Type B pancreatic cell (in vitro differentiated cells): ENCODE results near the gene KDM4D. TPM values are rescaled to one million over a fixed set of nuclear protein-coding genes. Genes with fewer than 3 reads are reported as not detected.

Source experiments
- DNase-seq: peaks from one replicate; pipeline ENCODE4 v3.0.0; 2021; ENCODE audit warnings: mixed read lengths; ENCODE audit not compliant: unreplicated experiment; ENCODE audit errors: extremely low spot score
- H3K27ac Mint-ChIP-seq: 2 replicates; pipeline ENCODE4 v1.8.0; 2021; ENCODE audit warnings: mild to moderate bottlenecking, mixed read lengths
- H3K27me3 Mint-ChIP-seq: 2 replicates; pipeline ENCODE4 v1.8.0; 2021; ENCODE audit warnings: mixed read lengths
- H3K36me3 Mint-ChIP-seq: 2 replicates; pipeline ENCODE4 v1.8.0; 2021; ENCODE audit warnings: mixed read lengths
- H3K4me1 Mint-ChIP-seq: one replicate; pipeline ENCODE4 v1.8.0; 2021; ENCODE audit warnings: mixed read lengths; ENCODE audit not compliant: unreplicated experiment
- H3K4me3 Mint-ChIP-seq: 2 replicates; pipeline ENCODE4 v1.8.0; 2021; ENCODE audit warnings: mild to moderate bottlenecking, mixed read lengths
- H3K9me3 Mint-ChIP-seq: 2 replicates; pipeline ENCODE4 v1.8.0; 2021; ENCODE audit warnings: mixed read lengths
- total RNA-seq: library from RNA; stranded (reverse); gene quantifications from 2 replicates; pipeline ENCODE4 v1.2.1, GENCODE V29; 2021; ENCODE audit warnings: low replicate concordance
- TF ChIP-seq, protein P1 (sequence below): fragments of 200-600 bp; sonication (generic); conservative IDR thresholded peaks from 2 replicates; pipeline ENCODE4 v1.5.0; 2021; ENCODE audit warnings: antibody characterized with exemption, mild to moderate bottlenecking

Gene KDM4D
- total RNA-seq, 1 donor from 2014 or later, result 2.4 TPM

GRCh38 chr11:94959179-94959578 is 14.3 kb upstream of the KDM4D start:
- H3K4me1 Mint-ChIP-seq, result no peaks in the 10 kb centered on the region
- TF ChIP-seq, protein P1, sequence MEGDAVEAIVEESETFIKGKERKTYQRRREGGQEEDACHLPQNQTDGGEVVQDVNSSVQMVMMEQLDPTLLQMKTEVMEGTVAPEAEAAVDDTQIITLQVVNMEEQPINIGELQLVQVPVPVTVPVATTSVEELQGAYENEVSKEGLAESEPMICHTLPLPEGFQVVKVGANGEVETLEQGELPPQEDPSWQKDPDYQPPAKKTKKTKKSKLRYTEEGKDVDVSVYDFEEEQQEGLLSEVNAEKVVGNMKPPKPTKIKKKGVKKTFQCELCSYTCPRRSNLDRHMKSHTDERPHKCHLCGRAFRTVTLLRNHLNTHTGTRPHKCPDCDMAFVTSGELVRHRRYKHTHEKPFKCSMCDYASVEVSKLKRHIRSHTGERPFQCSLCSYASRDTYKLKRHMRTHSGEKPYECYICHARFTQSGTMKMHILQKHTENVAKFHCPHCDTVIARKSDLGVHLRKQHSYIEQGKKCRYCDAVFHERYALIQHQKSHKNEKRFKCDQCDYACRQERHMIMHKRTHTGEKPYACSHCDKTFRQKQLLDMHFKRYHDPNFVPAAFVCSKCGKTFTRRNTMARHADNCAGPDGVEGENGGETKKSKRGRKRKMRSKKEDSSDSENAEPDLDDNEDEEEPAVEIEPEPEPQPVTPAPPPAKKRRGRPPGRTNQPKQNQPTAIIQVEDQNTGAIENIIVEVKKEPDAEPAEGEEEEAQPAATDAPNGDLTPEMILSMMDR, result no peak
- no peaks in the 10 kb centered on the region for H3K27me3 Mint-ChIP-seq
- DNase-seq, result no peak
- peaks cover 17% of the 10 kb centered on the region for H3K36me3 Mint-ChIP-seq
- H3K27ac Mint-ChIP-seq, result no peak overlapping the region
- H3K4me3 Mint-ChIP-seq, result no peak overlapping the region
- H3K9me3 Mint-ChIP-seq, result no peaks in the 10 kb centered on the region

DNA sequence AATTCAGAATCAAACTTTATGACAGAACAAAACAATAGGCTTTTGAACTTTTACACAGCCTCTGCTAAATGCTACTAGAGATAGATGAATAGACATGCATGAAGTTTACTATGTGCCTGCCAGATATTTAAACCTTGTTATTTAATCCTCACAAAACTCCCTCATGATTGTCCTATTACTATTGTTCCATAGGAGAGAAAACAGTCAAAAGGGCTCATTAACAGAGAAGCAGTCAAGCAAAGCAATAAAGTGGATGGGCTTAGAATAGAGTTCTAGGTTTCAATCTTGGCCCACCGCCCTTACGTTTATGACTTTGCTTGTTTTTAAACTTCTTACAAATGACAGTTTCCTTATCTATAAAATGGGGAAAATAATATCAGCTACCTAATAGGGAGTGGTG is 13.0 kb upstream of the KDM4D start:
- Mint-ChIP-seq H3K9me3 (no peaks in the 10 kb centered on the region), H3K4me1 (no peaks in the 10 kb centered on the region), H3K36me3 (peaks cover 23% of the 10 kb centered on the region), H3K27ac (no peak overlapping the region), H3K27me3 (no peaks in the 10 kb centered on the region), H3K4me3 (no peak overlapping the region)
- TF ChIP-seq, protein P1, result no peak
- DNase-seq, result no peak

DNA sequence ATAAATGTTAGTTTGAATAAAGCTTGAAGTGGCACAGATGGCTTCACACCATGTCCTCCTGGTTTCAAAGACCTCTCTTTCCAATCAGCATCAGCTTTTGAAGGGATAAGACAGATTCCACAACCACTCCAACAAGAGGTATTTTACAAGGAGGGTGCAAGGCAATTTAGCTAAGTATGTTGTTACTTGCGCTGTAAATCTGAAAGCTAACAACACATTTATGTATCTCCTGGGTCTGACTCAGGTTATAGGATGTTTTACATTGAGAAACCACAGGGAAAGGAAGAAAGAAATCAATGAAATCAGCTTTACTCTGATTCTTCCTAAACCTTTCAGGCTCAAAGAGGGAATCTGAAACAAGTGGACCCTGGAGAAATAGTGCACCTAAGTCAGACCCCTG is 12.3 kb upstream of the KDM4D start:
- H3K27me3 Mint-ChIP-seq, result no peaks in the 10 kb centered on the region
- no peaks in the 10 kb centered on the region for H3K4me1 Mint-ChIP-seq

GRCh38 chr11:94964934-94965333 is 8.6 kb upstream of the KDM4D start:
- Mint-ChIP-seq H3K4me1 (no peaks in the 10 kb centered on the region), H3K9me3 (no peaks in the 10 kb centered on the region), H3K27ac (no peak overlapping the region), H3K27me3 (no peaks in the 10 kb centered on the region), H3K36me3 (peaks cover 43% of the 10 kb centered on the region), H3K4me3 (no peak overlapping the region)
- TF ChIP-seq, protein P1, result no peak
- no peak for DNase-seq

More for the DNA sequence above, 12.3 kb upstream of the KDM4D start:
- no peak for DNase-seq
- Mint-ChIP-seq H3K27ac (no peak overlapping the region), H3K9me3 (no peaks in the 10 kb centered on the region), H3K36me3 (peaks cover 27% of the 10 kb centered on the region), H3K4me3 (no peak overlapping the region)
- TF ChIP-seq, protein P1, result no peak

DNA sequence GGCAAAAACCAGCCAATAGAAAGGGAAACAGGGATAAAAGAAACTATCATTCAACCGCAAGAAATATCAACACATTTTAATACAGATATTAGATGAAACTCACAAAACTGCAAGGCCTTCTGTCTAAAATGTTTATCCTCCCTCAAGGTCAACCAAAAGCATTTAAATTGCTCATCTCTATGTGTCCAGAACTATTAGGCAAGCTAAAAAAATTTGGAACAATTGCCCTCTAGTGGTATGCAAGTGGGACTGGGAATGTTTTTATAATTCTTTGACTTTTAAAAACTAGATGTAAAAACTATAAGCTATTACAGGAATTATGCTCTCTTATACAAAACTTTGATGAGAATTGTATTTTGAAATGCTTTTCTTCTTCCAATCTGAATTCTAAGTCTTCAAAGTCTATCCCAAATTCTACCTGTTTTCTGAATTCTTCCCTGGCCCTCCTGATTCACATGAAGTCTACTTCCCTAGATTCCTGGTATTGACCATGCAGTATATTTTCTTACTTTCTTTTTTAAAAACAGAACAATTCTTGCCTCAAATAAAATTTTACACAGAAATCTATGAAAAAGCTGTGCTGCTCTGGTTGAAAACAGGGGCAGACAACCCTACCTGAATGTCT is 5.1 kb upstream of the KDM4D start:
- Mint-ChIP-seq H3K4me1 (peaks cover 3% of the 10 kb centered on the region), H3K9me3 (no peaks in the 10 kb centered on the region), H3K4me3 (no peak overlapping the region), H3K27ac (no peak overlapping the region), H3K36me3 (peaks cover 41% of the 10 kb centered on the region), H3K27me3 (no peaks in the 10 kb centered on the region)
- TF ChIP-seq, protein P1, result peak; percentile 80
- DNase-seq, result no peak

GRCh38 chr11:94972700-94973098 is 810 bp upstream of the KDM4D start:
- H3K4me3 Mint-ChIP-seq, result peak overlapping the region; percentile 99
- DNase-seq, result no peak
- H3K27me3 Mint-ChIP-seq, result no peaks in the 10 kb centered on the region
- H3K27ac Mint-ChIP-seq, result peak overlapping the region; percentile 92
- H3K4me1 Mint-ChIP-seq, result peaks cover 4% of the 10 kb centered on the region
- H3K36me3 Mint-ChIP-seq, result peaks cover 28% of the 10 kb centered on the region
- TF ChIP-seq, protein P1, result no peak
- no peaks in the 10 kb centered on the region for H3K9me3 Mint-ChIP-seq
